ENCODE measurements around the gene MRPL58. TPM values are rescaled to one million over a fixed set of nuclear protein-coding genes. Genes with fewer than 3 reads are reported as not detected.

MRPL58 gene
- total and polyA plus RNA-seq, 2 donors (not counting 1 experiment from before 2014, with no cell fraction given): 20.8 to 21.6 TPM

GRCh38 chr17:75036643-75037268 is 24.3 kb downstream of the MRPL58 start:
- 68% methylated on average over 24 of the region's 27 CpGs for WGBS (ENCODE audit: insufficient coverage)
- intact Hi-C loops (cut with micrococcal nuclease): no loop called here
- Mint-ChIP-seq H3K27me3 (no peaks in the 10 kb centered on the region), H3K27ac (peak overlapping the region; percentile 22), H3K4me3 (peak overlapping the region; percentile 57), H3K4me1 (peaks cover 34% of the 10 kb centered on the region), H3K9me3 (ENCODE audit: insufficient read depth) (no peaks in the 10 kb centered on the region)
- H3K27ac ChIP-seq (ENCODE audit: low read length in 2 of 2): no peak overlapping the region
- ChIA-PET POLR2A (no interaction called here), CTCF (interaction anchor here (1.3 kb wide), 1 partner anchor 11 kb away, joined by 4 read pairs; no protein-coding TSS in a partner anchor)
- DNase-seq (no peak), ATAC-seq (ENCODE audit: low read depth) (no peak)
- no peak overlapping the region for H2AFZ ChIP-seq (ENCODE audit: insufficient read depth, low read depth, low read length, poor library complexity, severe bottlenecking)
- H3K9ac ChIP-seq (ENCODE audit: low read length): no peak overlapping the region
- H3K4me1 ChIP-seq (ENCODE audit: control insufficient read depth in 2 of 2, insufficient read depth in 2 of 2, low read length in 2 of 2): peaks cover 15 to 34% of the 10 kb centered on the region in 2 donors
- peaks cover 4% of the 10 kb centered on the region for H4K20me1 ChIP-seq (ENCODE audit: control insufficient read depth, insufficient read depth, low read length, poor library complexity, severe bottlenecking)
- no peaks in the 10 kb centered on the region for H3K9me3 ChIP-seq (ENCODE audit: control extremely low read depth in 1 of 3, control insufficient read depth in 2 of 3, insufficient read depth in 1 of 3, low read length in 2 of 3)
- TF ChIP-seq CTCF (IDR thresholded peaks at IDR 0.05) (no peak), EZH2 (IDR thresholded peaks at IDR 0.05; ENCODE audit: borderline replicate concordance, insufficient read depth, low read depth, low read length, poor library complexity, severe bottlenecking) (no peak)
- peaks cover 6 to 21% of the 10 kb centered on the region in 2 experiments for H3K36me3 ChIP-seq (replicated peaks in 1 of 2; ENCODE audit: control extremely low read depth in 1 of 2, control insufficient read depth in 1 of 2, extremely low read depth in 1 of 2, insufficient read depth in 2 of 2, low read length in 1 of 2)
- H3K79me2 ChIP-seq (ENCODE audit: control insufficient read depth, insufficient read depth, low read length): peaks cover 10% of the 10 kb centered on the region
- H3K27me3 ChIP-seq (replicated peaks in 1 of 4; ENCODE audit: control extremely low read depth in 1 of 4, control insufficient read depth in 3 of 4, insufficient read depth in 4 of 4, low read length in 3 of 4): no peaks in the 10 kb centered on the region
- H3K4me3 ChIP-seq (ENCODE audit: control extremely low read depth in 1 of 5, extremely low read depth in 1 of 5, insufficient read depth in 1 of 5, low read depth in 2 of 5, low read length in 4 of 5): no peak overlapping the region
- H3K4me2 ChIP-seq (replicated peaks; ENCODE audit: low read depth, low read length, poor library complexity, severe bottlenecking): no peak overlapping the region

- Mint-ChIP-seq H3K27me3 (no peaks in the 10 kb centered on the region), H3K4me1 (peaks cover 14% of the 10 kb centered on the region), H3K27ac (no peak overlapping the region), H3K4me3 (no peak overlapping the region), H3K9me3 (ENCODE audit: insufficient read depth) (no peaks in the 10 kb centered on the region)
- no peaks in the 10 kb centered on the region for H3K9me3 ChIP-seq (ENCODE audit: control extremely low read depth in 1 of 3, control insufficient read depth in 2 of 3, insufficient read depth in 1 of 3, low read length in 2 of 3)
- no peak for TF ChIP-seq EZH2 (IDR thresholded peaks at IDR 0.05; ENCODE audit: borderline replicate concordance, insufficient read depth, low read depth, low read length, poor library complexity, severe bottlenecking)
- TF ChIP-seq CTCF (IDR thresholded peaks at IDR 0.05): no peak
- H3K79me2 ChIP-seq (ENCODE audit: control insufficient read depth, insufficient read depth, low read length): peaks cover 12% of the 10 kb centered on the region
- DNase-seq: no peak
- ChIA-PET POLR2A (no interaction called here), CTCF (interaction anchor here (2.0 kb wide), 1 partner anchor 80 kb away, joined by 4 read pairs; no protein-coding TSS in a partner anchor)
- no peak overlapping the region for H2AFZ ChIP-seq (ENCODE audit: insufficient read depth, low read depth, low read length, poor library complexity, severe bottlenecking)
- no peak overlapping the region for H3K9ac ChIP-seq (ENCODE audit: low read length)
- peaks cover 4% of the 10 kb centered on the region for H4K20me1 ChIP-seq (ENCODE audit: control insufficient read depth, insufficient read depth, low read length, poor library complexity, severe bottlenecking)
- H3K4me1 ChIP-seq (ENCODE audit: control insufficient read depth in 2 of 2, insufficient read depth in 2 of 2, low read length in 2 of 2): peaks cover 4 to 12% of the 10 kb centered on the region in 2 donors
- H3K27me3 ChIP-seq (replicated peaks in 1 of 4; ENCODE audit: control extremely low read depth in 1 of 4, control insufficient read depth in 3 of 4, insufficient read depth in 4 of 4, low read length in 3 of 4): no peaks in the 10 kb centered on the region
- no peak overlapping the region for H3K4me3 ChIP-seq (ENCODE audit: control extremely low read depth in 1 of 5, extremely low read depth in 1 of 5, insufficient read depth in 1 of 5, low read depth in 2 of 5, low read length in 4 of 5)
- 84% methylated on average over 5 of the region's 5 CpGs for WGBS (ENCODE audit: insufficient coverage)
- peaks cover 6 to 21% of the 10 kb centered on the region in 2 experiments for H3K36me3 ChIP-seq (replicated peaks in 1 of 2; ENCODE audit: control extremely low read depth in 1 of 2, control insufficient read depth in 1 of 2, extremely low read depth in 1 of 2, insufficient read depth in 2 of 2, low read length in 1 of 2)
- no peak overlapping the region for H3K4me2 ChIP-seq (replicated peaks; ENCODE audit: low read depth, low read length, poor library complexity, severe bottlenecking)
- H3K27ac ChIP-seq (ENCODE audit: low read length in 2 of 2): no peak overlapping the region
- no peak for ATAC-seq (ENCODE audit: low read depth)
- intact Hi-C loops (cut with micrococcal nuclease): no loop called here
These were observed 26.8 kb downstream of the MRPL58 start for GRCh38 chr17:75039238-75039637.

All from B cell (primary cell).